HG03460 (cell line): ENCODE data around the gene PSMD14.

ENCODE experiments used
- ATAC-seq: cut with Tn5 transposase; IDR thresholded peaks from one replicate; pipeline ENCODE4 v1.9.1; 2021; ENCODE audit not compliant: unreplicated experiment

PSMD14 gene

GRCh38 chr2:161381546-161381945 is 73.3 kb downstream of the PSMD14 start:
- ATAC-seq, result no peak

- ATAC-seq, result no peak
These were observed 74.5 kb downstream of the PSMD14 start for GRCh38 chr2:161382747-161383146.

- peak; percentile 77 for ATAC-seq
These were observed 76.6 kb downstream of the PSMD14 start for GRCh38 chr2:161384864-161385263.

GRCh38 chr2:161386228-161386824 is 78.1 kb downstream of the PSMD14 start:
- peak; percentile 65 for ATAC-seq

GRCh38 chr2:161388146-161388779 is 80.0 kb downstream of the PSMD14 start:
- ATAC-seq, result no peak

- no peak for ATAC-seq
These were observed 83.7 kb downstream of the PSMD14 start for GRCh38 chr2:161391737-161392506.

GRCh38 chr2:161400076-161400475 is 91.9 kb downstream of the PSMD14 start:
- ATAC-seq, result no peak

GRCh38 chr2:161402297-161402696 is 94.1 kb downstream of the PSMD14 start:
- no peak for ATAC-seq

- no peak for ATAC-seq
These were observed 98.1 kb downstream of the PSMD14 start for GRCh38 chr2:161406316-161406715.

- no peak for ATAC-seq
These were observed 99.4 kb downstream of the PSMD14 start for GRCh38 chr2:161407597-161407996.

- no peak for ATAC-seq
These were observed 101.2 kb downstream of the PSMD14 start for GRCh38 chr2:161409308-161409907.

- no peak for ATAC-seq
These were observed 104.1 kb downstream of the PSMD14 start for GRCh38 chr2:161412346-161412745.

- peak; percentile 45 for ATAC-seq
These were observed 106.1 kb downstream of the PSMD14 start for GRCh38 chr2:161414042-161415033.

GRCh38 chr2:161415034-161415986 is 107.1 kb downstream of the PSMD14 start:
- ATAC-seq, result peak; percentile 29

GRCh38 chr2:161415987-161416707 is 107.9 kb downstream of the PSMD14 start, which contains the start of gene TBR1:
TSS of gene TBR1 (plus strand) at chr2:161416297. CDS start at chr2:161416411, 114 bp downstream.
- no peak for ATAC-seq

- ATAC-seq, result no peak
These were observed 108.6 kb downstream of the PSMD14 start for GRCh38 chr2:161416708-161417437.

GRCh38 chr2:161417438-161418274 is 109.4 kb downstream of the PSMD14 start:
- ATAC-seq, result no peak
